T-helper 9 cell (primary cell): ENCODE measurements around the gene PRKCE.

ENCODE experiments used
- DNase-seq: peaks from one replicate; pipeline ENCODE4 v3.0.0-alpha.2; 2020

The PRKCE gene

GRCh38 chr2:45786030-45786835 lies 134.8 kb downstream of the PRKCE start:
- no peak for DNase-seq

- DNase-seq: no peak
Measured at GRCh38 chr2:45786836-45787357, 135.4 kb downstream of the PRKCE start.

- DNase-seq: no peak
Measured at GRCh38 chr2:45788401-45788800, 136.9 kb downstream of the PRKCE start.

- no peak for DNase-seq
Measured at GRCh38 chr2:45789317-45789716, 137.8 kb downstream of the PRKCE start.

- DNase-seq: no peak
Measured at GRCh38 chr2:45789961-45790723, 138.7 kb downstream of the PRKCE start.

GRCh38 chr2:45793305-45793962 lies 142.0 kb downstream of the PRKCE start:
- DNase-seq: no peak

- DNase-seq: no peak
Measured at GRCh38 chr2:45794134-45794617, 142.7 kb downstream of the PRKCE start.

- no peak for DNase-seq
Measured at GRCh38 chr2:45796500-45796899, 145.0 kb downstream of the PRKCE start.

GRCh38 chr2:45797451-45798230 lies 146.2 kb downstream of the PRKCE start:
- no peak for DNase-seq

GRCh38 chr2:45799679-45800381 lies 148.4 kb downstream of the PRKCE start:
- DNase-seq: no peak

GRCh38 chr2:45802499-45803138 lies 151.1 kb downstream of the PRKCE start:
- DNase-seq: no peak

- DNase-seq: no peak
Measured at GRCh38 chr2:45804987-45805755, 153.7 kb downstream of the PRKCE start.

- DNase-seq: no peak
Measured at GRCh38 chr2:45806563-45807358, 155.3 kb downstream of the PRKCE start.

GRCh38 chr2:45808294-45808800 lies 156.9 kb downstream of the PRKCE start:
- no peak for DNase-seq

- DNase-seq: no peak
Measured at GRCh38 chr2:45809205-45809604, 157.7 kb downstream of the PRKCE start.

GRCh38 chr2:45812011-45812500 lies 160.6 kb downstream of the PRKCE start:
- no peak for DNase-seq

- no peak for DNase-seq
Measured at GRCh38 chr2:45813003-45813941, 161.8 kb downstream of the PRKCE start.

GRCh38 chr2:45814488-45814887 lies 163.0 kb downstream of the PRKCE start:
- DNase-seq: no peak
